GM19025 (cell line): ENCODE results near the gene PPP6R3.

Source experiments
- ATAC-seq: cut with Tn5 transposase; IDR thresholded peaks from one replicate; pipeline ENCODE4 v1.9.1; 2021; ENCODE audit warnings: mild to moderate bottlenecking, low read depth, moderate library complexity; ENCODE audit not compliant: unreplicated experiment

Gene PPP6R3

DNA sequence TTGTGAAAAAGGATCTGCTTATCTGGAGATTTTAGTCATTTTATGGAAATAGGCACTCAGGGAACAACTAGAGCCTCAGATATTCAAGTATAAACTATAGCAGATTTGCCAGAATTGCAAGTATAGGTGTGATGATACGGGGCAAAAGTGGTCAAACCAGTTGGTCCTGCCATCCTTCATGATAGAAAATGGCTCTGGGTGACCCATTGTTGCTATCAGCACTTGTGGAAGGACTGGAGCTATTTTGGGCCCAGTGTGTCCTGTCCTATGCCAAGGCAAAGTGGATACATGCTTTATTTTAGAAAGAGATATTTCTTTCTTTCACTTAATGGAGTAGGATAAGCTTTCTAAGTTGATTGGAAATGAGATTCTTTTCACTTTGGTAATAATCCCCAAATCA is 85.2 kb downstream of the PPP6R3 start:
- no peak for ATAC-seq

DNA sequence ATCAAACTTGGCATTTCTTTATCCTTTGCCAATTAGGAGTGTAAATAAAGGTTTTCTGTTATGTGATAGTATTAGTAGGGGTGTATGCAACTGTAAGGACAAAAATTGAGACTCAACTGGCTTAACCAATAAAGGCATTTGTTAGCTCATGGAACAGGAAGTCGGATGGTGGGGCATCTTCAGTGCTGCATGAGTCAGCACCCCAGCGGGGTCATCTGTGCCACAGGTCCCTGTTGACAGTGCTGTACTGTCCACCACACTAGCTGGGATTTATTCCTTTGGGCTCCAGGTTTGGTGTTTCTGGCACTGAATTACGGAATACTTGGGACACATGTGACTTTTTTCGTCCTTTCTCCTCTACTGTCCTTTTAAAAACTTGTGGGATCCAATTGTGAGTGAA is 86.0 kb downstream of the PPP6R3 start:
- no peak for ATAC-seq

DNA sequence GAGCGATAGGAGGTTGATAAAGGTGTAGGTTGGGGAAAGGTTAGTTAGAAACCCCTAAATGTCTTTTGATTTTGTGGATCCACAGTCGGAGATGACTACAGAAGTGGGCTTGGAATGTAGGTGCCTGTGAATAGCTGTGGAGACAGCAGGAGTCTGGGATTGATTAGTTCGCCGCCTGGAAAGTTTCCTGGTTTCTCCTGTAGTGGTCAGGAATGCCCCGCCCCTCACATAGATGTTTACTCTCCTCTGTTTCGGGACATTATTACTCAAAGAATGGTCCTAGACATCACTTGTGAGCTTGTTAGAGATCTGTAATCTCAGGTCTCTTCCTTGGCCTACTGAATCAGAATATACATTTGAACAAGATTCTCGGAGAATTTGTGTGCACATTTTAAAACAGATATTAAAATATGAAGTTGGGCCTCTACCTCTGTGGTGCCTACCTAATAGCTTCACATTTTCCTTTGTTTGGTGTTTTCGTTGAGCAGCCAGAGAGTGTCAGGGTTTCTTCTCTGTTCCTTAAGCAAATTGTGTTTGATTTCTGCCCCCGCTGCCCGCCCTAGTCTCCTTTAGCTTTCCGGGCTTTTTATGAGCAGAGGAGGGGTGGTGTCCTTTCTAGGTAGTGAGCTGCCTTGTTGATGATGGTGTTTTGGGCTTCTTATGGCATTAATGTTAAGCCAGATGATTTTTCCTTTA is 89.4 kb downstream of the PPP6R3 start:
- no peak for ATAC-seq

DNA sequence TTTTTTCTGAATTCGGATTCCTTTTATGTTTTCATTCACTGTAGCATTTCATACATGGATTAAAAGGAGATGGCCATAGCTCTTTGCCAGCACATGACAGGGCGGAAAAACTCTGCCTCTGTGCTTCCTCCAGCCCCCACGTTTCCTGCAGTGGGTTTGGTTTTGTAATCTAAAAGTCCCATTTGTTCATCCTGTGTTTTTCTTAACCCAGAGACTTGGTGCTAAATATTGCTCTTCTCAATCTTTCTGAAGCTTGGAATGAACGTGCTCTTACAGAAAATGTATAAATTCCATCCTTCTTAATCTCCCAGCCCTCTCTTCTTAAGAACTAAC is 89.9 kb downstream of the PPP6R3 start:
- no peak for ATAC-seq

DNA sequence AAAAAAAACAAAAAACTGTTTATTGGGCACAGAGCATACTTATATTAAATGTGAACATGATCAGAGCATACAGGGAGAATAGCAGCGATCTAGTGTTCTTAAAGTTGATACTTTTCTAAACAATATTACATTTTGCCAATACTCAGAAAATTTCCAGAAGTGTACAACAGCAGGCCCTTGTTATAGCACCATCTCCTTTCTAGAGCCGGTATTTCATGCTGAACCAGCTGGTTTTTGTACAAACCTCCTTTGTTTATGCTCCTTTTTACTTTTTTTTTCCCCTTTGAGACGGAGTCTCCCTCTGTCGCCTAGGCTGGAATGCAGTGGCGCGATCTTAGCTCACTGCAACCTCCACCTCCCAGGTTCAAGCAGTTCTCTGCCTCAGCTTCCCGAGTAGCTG is 90.7 kb downstream of the PPP6R3 start:
- no peak for ATAC-seq

DNA sequence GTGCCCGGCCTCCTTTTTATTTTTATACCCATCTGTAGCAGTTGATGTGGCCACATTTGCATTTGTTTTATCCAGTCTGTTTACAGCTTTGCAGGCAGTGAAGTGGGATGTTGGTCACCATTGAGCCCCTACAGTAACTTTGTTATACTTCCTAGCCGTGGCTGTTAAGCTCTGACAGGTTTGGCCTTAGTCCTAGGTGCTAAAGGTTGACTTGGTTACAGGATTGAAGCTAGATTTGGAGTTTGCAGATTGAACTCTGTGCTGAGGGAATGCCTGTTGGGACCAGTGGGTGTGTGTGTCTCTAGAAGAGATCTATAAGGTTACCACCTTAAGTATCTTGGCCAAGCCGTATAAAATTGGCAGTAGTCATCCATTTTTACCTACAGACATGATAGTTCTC is 91.2 kb downstream of the PPP6R3 start:
- ATAC-seq = no peak

DNA sequence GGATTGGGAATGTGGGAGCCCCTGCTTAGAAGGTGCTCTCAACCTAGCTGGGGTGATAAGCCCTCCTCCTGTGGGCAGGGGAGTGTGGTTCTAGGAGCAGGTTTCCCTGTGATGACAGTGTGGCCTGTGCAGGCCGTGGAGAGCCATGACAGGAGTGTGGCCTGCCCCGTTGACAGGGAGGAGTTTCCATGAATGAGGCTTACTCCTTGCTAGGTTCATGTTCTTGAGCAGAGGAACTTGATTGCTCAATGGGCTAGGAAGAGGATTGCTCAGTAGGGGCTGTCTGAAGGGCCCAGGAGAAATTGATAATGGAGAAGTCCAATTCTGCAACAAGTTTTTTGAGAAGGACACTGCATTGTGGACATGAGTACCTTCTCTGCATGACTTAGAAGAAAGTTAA is 92.0 kb downstream of the PPP6R3 start:
- no peak for ATAC-seq

DNA sequence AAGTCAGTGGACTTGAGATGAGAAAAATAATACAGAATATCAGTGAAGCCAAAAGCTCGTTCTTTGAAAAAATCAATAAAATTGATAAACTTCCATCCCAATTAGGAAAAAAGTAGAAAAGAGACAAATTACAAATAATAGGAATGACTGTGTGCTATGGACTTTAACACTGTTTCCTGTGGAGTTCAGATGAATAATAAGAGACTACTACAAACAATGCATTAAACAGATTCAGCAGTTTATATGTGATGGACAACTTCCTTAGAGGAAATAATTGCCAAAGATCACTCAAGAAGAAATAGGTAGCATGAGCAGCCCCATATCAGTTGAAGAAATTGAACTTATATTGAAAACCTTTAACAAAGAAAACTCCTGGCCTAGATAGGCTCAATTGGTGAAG is 99.7 kb downstream of the PPP6R3 start:
- ATAC-seq = no peak

DNA sequence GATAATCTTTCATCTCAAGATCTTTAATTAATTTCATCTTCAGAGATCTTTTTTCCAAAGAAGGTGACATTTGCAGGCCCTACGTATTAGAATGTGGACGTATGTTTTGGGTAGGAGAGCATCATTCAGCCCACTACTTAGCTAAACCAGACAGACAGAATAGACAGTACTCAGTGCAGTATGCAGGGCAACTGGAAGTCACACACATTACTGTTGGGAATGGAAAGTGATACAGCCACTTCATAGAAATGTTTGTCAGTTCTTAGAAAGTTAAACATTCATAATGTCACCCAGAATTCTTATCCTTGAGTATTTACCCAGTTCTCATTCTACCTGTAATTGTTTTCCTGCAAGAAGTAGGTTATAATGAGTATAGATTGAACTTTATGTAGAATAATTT is 102.9 kb downstream of the PPP6R3 start:
- no peak for ATAC-seq

DNA sequence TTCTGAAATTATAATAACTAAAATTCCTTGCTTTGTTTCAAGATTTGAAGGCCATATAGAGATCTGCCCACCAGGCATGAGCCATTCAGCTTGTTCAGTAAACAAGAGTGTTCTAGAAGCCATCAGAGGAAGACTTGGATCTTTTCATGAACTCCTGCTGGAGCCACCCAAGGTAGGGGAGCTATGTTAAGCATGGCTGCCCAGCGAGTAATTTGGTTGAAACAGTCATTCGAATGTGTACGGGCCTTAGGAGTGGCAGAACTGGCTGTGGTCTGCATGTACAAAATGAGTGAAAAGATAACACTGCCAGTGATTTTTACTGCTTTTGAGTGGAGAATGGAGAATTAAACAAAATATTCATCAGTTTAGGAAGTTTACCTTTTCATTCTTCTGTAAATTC is 103.7 kb downstream of the PPP6R3 start:
- no peak for ATAC-seq

DNA sequence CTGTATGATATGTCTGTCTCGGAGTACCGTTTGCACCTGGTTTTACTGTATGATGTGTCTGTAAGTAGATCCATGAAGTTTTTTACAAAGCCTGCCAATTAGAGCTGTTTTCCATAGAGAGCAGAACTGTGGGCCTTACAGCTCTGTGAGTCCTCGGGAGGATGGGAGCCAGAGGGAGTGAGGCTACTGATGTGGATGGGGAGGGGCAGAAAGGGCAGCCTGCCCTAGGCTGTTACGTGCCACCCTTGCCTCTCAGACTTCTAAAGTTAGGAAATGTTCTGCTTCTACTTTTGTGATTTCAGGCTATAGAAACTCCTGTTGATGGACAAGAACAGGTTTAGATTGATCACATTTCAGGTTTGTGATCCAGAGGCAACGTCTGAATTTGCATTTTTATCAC is 105.2 kb downstream of the PPP6R3 start:
- ATAC-seq = no peak

DNA sequence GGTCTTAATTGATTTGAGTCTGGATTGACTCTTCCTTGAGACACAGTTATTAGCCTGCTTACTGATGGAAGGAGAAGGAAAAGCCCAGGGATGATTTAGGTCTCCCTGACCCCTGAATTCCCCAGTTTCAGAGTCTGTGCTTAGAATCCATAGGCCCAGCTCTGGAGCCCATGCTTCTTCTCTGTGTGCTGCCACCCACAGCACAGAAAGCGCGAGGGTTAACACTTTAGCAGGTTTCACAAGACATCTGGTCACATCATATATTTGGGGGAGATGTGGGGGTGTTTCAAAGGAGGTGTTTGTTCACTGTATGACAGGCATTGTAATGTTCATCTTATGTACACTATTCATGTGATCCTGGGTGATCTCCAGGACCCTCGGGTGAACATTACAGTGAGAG is 107.0 kb downstream of the PPP6R3 start:
- no peak for ATAC-seq

DNA sequence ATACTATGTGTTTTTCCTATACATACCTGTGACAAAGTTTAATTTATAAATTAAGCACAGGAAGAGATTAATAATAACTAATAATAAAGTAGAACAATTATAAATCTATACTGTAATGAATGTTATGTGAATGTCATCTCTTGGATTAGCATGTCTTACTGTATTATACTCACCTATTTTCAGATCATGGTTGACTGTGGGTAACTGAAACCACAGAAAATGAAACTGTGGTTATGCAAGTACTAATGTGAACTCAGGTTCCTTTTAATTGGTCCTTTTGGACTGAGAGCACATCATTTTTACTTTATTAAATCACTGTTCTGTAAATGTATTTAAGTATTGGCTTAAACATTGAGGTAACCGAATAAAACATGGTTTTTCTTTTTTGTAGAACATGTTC is 108.8 kb downstream of the PPP6R3 start:
- no peak for ATAC-seq

DNA sequence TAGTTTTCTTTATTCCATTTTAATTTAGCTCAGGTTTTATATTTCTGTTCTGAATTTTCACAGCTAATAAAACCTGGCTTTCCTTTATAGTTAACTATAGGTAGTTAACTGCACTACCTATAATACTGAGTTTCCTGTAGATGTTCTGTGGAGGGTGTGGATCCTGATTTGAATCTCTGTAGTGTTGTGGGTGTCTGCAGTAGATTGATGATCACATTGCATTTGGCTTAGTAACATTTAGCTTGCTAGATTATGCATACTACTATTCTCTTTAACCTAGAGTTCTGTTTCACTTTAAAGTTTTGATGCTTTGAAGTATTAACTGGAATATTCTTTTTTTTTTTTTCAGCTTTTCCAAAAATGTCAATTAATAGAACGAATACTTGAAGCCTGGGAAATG is 110.1 kb downstream of the PPP6R3 start:
- ATAC-seq = no peak

DNA sequence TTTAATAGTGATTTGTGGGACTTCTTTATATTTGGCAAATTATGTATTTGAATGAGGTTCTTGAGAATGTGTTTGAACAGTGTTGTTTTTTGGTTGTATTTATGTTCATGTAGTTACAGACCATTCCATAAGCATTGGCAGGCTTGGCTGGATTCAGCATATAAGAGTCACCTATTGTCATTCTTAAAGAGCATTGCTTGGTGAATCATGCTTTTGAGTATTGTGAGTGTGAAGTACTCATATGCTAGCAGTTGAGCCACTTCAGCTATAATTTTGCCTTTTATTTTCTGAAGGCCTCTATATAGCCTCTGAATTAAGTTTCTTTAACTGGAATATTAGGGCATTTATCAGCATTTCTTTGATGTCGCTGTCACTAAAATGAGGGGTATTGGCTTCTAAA is 113.8 kb downstream of the PPP6R3 start:
- ATAC-seq = no peak

DNA sequence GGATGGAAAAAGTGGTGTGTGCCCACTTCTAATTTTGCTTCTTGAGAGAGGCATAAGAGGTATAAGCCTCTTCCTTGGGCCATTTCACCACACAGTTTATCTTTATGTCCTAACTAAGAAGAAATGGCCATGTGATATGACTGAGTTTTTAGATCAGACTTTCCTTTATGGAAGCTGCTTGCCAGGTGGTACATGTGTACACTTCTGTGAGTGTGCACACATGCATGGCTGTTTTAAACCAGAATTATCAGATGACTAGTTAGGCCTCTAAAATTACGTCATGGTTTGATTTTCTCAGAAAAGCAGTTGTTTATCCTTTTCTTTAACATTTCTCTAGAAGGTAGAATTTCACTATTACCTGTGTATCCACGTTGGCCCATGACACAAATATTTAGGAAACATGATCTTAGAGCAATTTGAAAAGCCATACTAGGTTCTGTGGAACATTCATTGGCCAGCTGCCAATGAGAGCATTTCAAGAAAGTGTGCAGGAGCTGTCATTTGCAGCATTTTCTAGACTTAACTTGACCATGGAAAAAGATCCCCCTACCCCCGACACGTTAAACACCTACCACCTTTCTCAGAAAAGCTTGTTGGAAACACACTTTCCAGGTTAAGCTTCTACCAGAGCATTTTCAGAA is 114.6 kb downstream of the PPP6R3 start:
- no peak for ATAC-seq

DNA sequence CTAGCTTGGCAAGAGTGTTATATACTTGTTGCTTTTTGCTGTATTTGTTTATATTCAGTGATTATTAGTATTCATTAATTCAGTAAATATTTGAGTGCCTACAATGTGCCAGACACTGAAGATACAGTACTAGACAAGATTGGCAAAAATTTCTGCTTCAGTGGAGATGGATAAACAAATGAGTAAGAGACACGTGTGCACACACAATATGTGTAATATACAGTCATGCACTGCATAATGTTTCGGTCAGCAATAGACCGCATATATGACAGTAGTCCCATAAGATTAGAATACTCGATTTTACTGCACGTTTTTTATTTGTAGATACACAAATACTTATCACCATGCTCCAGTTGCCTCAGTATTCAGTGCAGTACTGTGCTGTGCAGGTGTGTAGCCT is 118.9 kb downstream of the PPP6R3 start:
- no peak for ATAC-seq

DNA sequence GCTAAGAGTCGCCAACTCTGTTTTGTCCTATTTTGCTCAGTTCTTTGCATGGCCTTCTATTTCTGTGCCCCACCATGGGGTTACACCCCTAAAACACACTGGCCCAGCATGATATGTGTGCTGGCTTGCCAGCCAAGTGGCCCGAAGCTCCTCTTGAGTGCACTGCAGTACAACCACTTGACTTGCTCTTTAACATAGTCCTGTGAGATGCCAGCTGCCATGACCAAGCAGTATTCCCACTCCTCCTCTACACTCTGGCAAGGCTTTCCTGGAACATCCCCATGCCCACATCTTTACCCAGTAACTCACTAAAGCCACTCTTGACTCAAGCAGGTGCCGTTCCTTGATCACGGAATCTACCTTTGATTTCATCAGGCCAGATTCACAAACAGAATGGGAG is 120.9 kb downstream of the PPP6R3 start:
- no peak for ATAC-seq

DNA sequence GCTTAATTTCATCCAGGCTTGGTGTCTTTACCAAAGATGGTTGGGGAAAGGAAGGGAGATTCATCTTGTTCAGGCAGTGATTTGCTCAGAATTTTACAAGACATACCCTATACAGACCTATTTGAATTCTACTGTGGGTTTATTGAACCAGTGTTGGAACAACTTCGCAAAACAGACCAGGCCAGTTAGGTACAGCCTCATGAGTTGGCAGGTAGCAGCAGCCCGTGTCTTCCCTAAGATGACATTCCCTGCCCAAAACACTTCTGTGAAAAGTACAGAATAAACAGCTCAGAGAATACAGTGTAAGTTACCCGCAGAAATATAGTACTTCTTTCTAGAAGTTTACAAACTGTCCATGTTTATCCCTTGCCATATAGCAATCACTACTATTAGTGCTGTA is 121.3 kb downstream of the PPP6R3 start:
- ATAC-seq = no peak

DNA sequence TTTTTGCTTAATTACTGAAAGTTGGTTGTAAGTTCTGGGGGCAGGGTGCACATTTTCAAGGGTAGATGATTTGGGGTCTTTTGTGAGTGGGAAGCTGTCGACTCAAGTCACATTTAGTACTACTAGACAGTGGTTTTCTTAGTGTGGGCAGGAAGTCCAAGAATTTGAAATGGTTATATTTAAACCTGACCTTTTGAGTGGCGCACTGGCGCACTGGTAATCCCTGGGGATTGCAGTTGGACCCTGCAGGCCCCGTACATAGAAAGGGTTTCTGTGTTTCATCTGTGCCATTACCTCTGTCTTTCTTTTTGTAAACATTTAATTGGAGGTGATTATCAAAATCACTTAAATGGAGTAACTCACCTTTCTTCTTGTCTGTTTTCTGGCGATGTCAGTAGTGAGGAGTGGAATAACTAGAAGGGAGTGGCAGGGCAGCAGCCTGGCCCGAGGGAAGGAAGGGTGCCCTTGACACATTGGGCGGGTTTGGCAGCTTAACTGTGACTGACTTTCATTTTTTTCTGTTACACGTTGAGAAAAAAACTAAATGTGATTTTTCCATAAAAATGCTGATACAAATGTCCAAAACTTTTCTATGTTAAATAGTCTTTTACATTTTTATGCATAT is 122.0 kb downstream of the PPP6R3 start:
- no peak for ATAC-seq

DNA sequence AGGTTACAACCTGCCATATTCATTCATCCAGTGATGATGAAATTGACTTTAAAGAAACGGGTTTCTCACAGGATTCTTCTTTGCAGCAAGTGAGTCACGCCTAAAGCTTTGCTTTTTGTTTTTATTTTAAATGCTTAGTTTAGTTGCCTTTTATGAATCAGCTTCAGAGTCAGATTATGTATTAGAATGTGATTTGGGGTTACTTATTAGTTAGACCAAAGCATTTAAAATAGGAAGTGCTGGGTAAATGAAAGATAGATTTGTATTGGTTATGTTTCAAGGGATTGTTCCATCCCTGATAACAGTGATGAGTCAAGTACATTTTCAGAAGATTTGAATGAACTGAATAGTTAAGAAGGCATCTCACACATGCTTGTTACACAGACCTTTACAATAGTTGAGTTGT is 122.5 kb downstream of the PPP6R3 start:
- ATAC-seq = no peak

DNA sequence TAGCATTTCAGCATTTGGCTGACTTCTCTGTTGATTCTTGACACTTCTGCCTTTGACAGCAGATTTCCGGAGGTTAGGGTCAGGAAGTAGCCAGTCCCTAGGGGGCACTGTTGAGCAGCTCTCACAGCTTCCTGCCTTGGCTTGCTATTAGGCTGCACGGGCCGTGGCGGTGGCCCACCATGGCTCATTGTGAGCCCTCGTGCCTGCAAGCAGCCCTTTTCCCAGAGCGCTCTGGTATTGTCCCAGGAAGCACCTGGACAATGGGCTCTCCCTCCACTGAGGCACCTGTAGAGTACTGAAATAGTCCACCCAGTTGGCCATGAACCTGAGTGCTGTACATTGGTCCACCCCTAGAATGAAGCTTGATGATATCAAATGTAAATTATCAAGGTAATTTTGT is 123.5 kb downstream of the PPP6R3 start:
- no peak for ATAC-seq
